IMR-90 (cell line): ENCODE results near the gene COL3A1. TPM values are rescaled to one million over a fixed set of nuclear protein-coding genes. Genes with fewer than 3 reads are reported as not detected.

ENCODE experiments used
- ATAC-seq: fragments of 200-7000 bp; cut with Tn5 transposase; 2 replicates; pipeline ENCODE4 v1.9.1; 2020; ENCODE audit warnings: low read depth, mild to moderate bottlenecking, moderate library complexity
- BruUV-seq: library from RNA; stranded (reverse); fragments of 400-500 nt; replicated peaks from 2 replicates; lab custom pipeline; 2021; lab: Mats Ljungman, UMichigan
- CTCF ChIA-PET: fragments of 300-600 bp; formaldehyde crosslinking; extraction: SDS; loops from one replicate; lab custom pipeline; 2021; ENCODE audit warnings: antibody characterized with exemption; lab: Yijun Ruan, JAX
- POLR2A ChIA-PET: fragments of 300-600 bp; sonication (Branson Sonifier 250); formaldehyde crosslinking; loops from one replicate; lab custom pipeline; 2022; ENCODE audit warnings: antibody characterized with exemption; ENCODE audit not compliant: unreplicated experiment; lab: Charles Lee
- DNase-seq: peaks from one replicate; pipeline ENCODE4 v3.0.0; 2013
- H2AFZ ChIP-seq: replicated peaks from 2 replicates; pipeline ENCODE3; 2013; ENCODE audit warnings: low read length, mild to moderate bottlenecking; ENCODE audit not compliant: poor library complexity
- H2AK5ac ChIP-seq: 2 replicates; pipeline ENCODE4 v1.6.1; 2013; ENCODE audit warnings: low read depth, low read length, inconsistent platforms
- H2AK9ac ChIP-seq: replicated peaks from 2 replicates; pipeline ENCODE3; 2013; ENCODE audit warnings: mild to moderate bottlenecking, low read depth, low read length, moderate library complexity; ENCODE audit not compliant: poor library complexity
- H2BK120ac ChIP-seq: 2 replicates; pipeline ENCODE4 v1.6.1; 2013; ENCODE audit warnings: low read depth, low read length, inconsistent platforms
- H2BK15ac ChIP-seq: 3 replicates; pipeline ENCODE4 v1.6.1; 2013; ENCODE audit warnings: low read depth, low read length, inconsistent platforms
- H2BK20ac ChIP-seq: 2 replicates; pipeline ENCODE4 v1.6.1; 2013; ENCODE audit warnings: low read depth, mild to moderate bottlenecking, inconsistent platforms, low read length, moderate library complexity
- H2BK5ac ChIP-seq: 2 replicates; pipeline ENCODE4 v1.6.1; 2013; ENCODE audit warnings: mild to moderate bottlenecking, low read depth, low read length, inconsistent platforms; ENCODE audit not compliant: poor library complexity, severe bottlenecking
- H3K14ac ChIP-seq: replicated peaks from 2 replicates; pipeline ENCODE4 v1.6.1; 2013; ENCODE audit warnings: low read depth, low read length, inconsistent platforms
- H3K18ac ChIP-seq: 2 replicates; pipeline ENCODE4 v1.6.1; 2013; ENCODE audit warnings: low read depth, low read length, control low read depth
- H3K23ac ChIP-seq: 2 replicates; pipeline ENCODE4 v1.6.1; 2013; ENCODE audit warnings: low read depth, low read length, inconsistent platforms
- H3K27ac ChIP-seq: 2 replicates; pipeline ENCODE4 v1.5.1; 2013; ENCODE audit warnings: mild to moderate bottlenecking, control low read depth, low read length; ENCODE audit not compliant: insufficient read depth
- H3K27me3 ChIP-seq: 2 replicates; pipeline ENCODE4 v1.6.1; 2013; ENCODE audit warnings: low read length; ENCODE audit not compliant: control insufficient read depth, insufficient read depth
- H3K36me3 ChIP-seq: 2 replicates; pipeline ENCODE4 v1.6.1; 2013; ENCODE audit warnings: low read length, mixed read lengths; ENCODE audit not compliant: control insufficient read depth, insufficient read depth
- H3K4ac ChIP-seq: 2 replicates; pipeline ENCODE4 v1.6.1; 2013; ENCODE audit warnings: low read depth, low read length, inconsistent platforms
- H3K4me1 ChIP-seq: 2 replicates; pipeline ENCODE4 v1.6.1; 2013; ENCODE audit warnings: low read length, mixed read lengths; ENCODE audit not compliant: control insufficient read depth, insufficient read depth
- H3K4me2 ChIP-seq: 2 replicates; pipeline ENCODE4 v1.6.1; 2013; ENCODE audit warnings: low read depth, mild to moderate bottlenecking, control low read depth, low read length, moderate library complexity
- H3K4me3 ChIP-seq: 2 replicates; pipeline ENCODE4 v1.5.1; 2013; ENCODE audit warnings: low read depth, mild to moderate bottlenecking, control low read depth, low read length, moderate library complexity; ENCODE audit not compliant: insufficient read depth
- H3K56ac ChIP-seq: 2 replicates; pipeline ENCODE4 v1.6.1; 2013; ENCODE audit warnings: low read length, inconsistent platforms; ENCODE audit not compliant: insufficient read depth; ENCODE audit errors: extremely low read depth
- H3K79me1 ChIP-seq, 2 experiments: 2 replicates each; pipeline ENCODE4 v1.6.1; 2013; ENCODE audit warnings: low read length in 2 of 2, inconsistent platforms in 1 of 2, low read depth in 1 of 2
- H3K9ac ChIP-seq: 2 replicates; pipeline ENCODE4 v1.6.1; 2013; ENCODE audit warnings: low read depth, low read length, control low read depth
- H3K9me1 ChIP-seq: 2 replicates; pipeline ENCODE4 v1.6.1; 2013; ENCODE audit warnings: low read length, inconsistent platforms; ENCODE audit not compliant: insufficient read depth
- H3K9me3 ChIP-seq: 2 replicates; pipeline ENCODE4 v1.6.1; 2013; ENCODE audit warnings: low read length; ENCODE audit not compliant: control insufficient read depth, insufficient read depth
- H4K20me1 ChIP-seq: 2 replicates; pipeline ENCODE4 v1.6.1; 2013; ENCODE audit warnings: low read length, inconsistent platforms; ENCODE audit not compliant: insufficient read depth
- H4K5ac ChIP-seq: 2 replicates; pipeline ENCODE4 v1.6.1; 2013; ENCODE audit warnings: mild to moderate bottlenecking, low read depth, low read length, control low read depth
- H4K8ac ChIP-seq, 2 experiments: 2 replicates each; pipeline ENCODE4 v1.6.1; 2013; ENCODE audit warnings: low read depth in 2 of 2, low read length in 2 of 2, control low read depth in 1 of 2, inconsistent platforms in 1 of 2
- H4K91ac ChIP-seq: 2 replicates; pipeline ENCODE4 v1.6.1; 2013; ENCODE audit warnings: low read depth, low read length, inconsistent platforms; ENCODE audit not compliant: insufficient read depth
- BHLHE40 ChIP-seq: fragments of 150-350 bp; IDR thresholded peaks from 2 replicates; pipeline ENCODE4 v1.6.1; 2016; ENCODE audit warnings: mild to moderate bottlenecking, low read depth, low read length
- CEBPB ChIP-seq: IDR thresholded peaks from 2 replicates; pipeline ENCODE4 v1.6.1; 2012; ENCODE audit warnings: low read depth, low read length, improper control_type of control experiment
- CHD1 ChIP-seq: IDR thresholded peaks from 2 replicates; pipeline ENCODE4 v1.6.1; 2012; ENCODE audit warnings: low read depth, low read length, improper control_type of control experiment
- FOS ChIP-seq: fragments of 150-350 bp; IDR thresholded peaks from 2 replicates; pipeline ENCODE4 v1.6.1; 2016; ENCODE audit warnings: low read depth, low read length
- MAFK ChIP-seq: IDR thresholded peaks from 2 replicates; pipeline ENCODE4 v1.6.1; 2012; ENCODE audit warnings: low read depth, low read length, improper control_type of control experiment
- MAZ ChIP-seq: IDR thresholded peaks from 2 replicates; pipeline ENCODE4 v1.6.1; 2012; ENCODE audit warnings: low read depth, mild to moderate bottlenecking, low read length, improper control_type of control experiment, moderate library complexity, borderline replicate concordance
- MXI1 ChIP-seq: IDR thresholded peaks from 2 replicates; pipeline ENCODE4 v1.6.1; 2012; ENCODE audit warnings: low read depth, mild to moderate bottlenecking, low read length, moderate library complexity, borderline replicate concordance
- NFE2L2 ChIP-seq: fragments of 150-350 bp; IDR thresholded peaks from 2 replicates; pipeline ENCODE4 v1.6.1; 2016; ENCODE audit warnings: low read depth, mild to moderate bottlenecking, low read length
- POLR2A ChIP-seq: IDR thresholded peaks from 2 replicates; pipeline ENCODE4 v1.6.1; 2012; ENCODE audit warnings: mild to moderate bottlenecking, low read depth, low read length
- RAD21 ChIP-seq: IDR thresholded peaks from 2 replicates; pipeline ENCODE4 v1.6.1; 2012; ENCODE audit warnings: low read length, improper control_type of control experiment
- RCOR1 ChIP-seq: IDR thresholded peaks from 2 replicates; pipeline ENCODE4 v1.6.1; 2012; ENCODE audit warnings: mild to moderate bottlenecking, low read length, improper control_type of control experiment; ENCODE audit not compliant: insufficient replicate concordance
- RFX5 ChIP-seq: IDR thresholded peaks from 2 replicates; pipeline ENCODE4 v1.8.0; 2012; ENCODE audit warnings: low read depth, mild to moderate bottlenecking, low read length, moderate library complexity
- SMC3 ChIP-seq: fragments of 150-350 bp; IDR thresholded peaks from 2 replicates; pipeline ENCODE4 v1.6.1; 2016; ENCODE audit warnings: low read depth, mild to moderate bottlenecking, antibody characterized with exemption, low read length, moderate library complexity
- WGBS, 2 experiments: methylation state at CpG; one replicate each; pipeline versions ENCODE4 v1.1.5 to v1.1.7; 2013; ENCODE audit warnings: missing lambda C conversion rate in 2 of 2; ENCODE audit not compliant: insufficient read length in 1 of 2; ENCODE audit errors: extremely low coverage in 2 of 2; 5-methylcytosine and 5-hydroxymethylcytosine counted together
- dilution Hi-C: fragments of 300-500 bp; cut with HindIII; formaldehyde crosslinking; loops from one replicate; pipeline ENCODE4 v1.14.3; 2018; ENCODE audit warnings: low sequenced_read_pairs; ENCODE audit not compliant: unreplicated experiment
- in situ Hi-C: fragments of 300-500 bp; cut with MboI; formaldehyde crosslinking; loops from 3 replicates; pipeline ENCODE4 v1.14.3; 2019; ENCODE audit warnings: low sequenced_read_pairs, inconsistent platforms, mixed read lengths
- intact Hi-C: fragments of 100-400 bp; cut with micrococcal nuclease; formaldehyde crosslinking; loops from 2 replicates; pipeline ENCODE4 v1.10.0; 2022
- polyA plus RNA-seq, 3 experiments: library from polyadenylated mRNA; depleted of rRNA; stranded (reverse); fragments of >200 nt; gene quantifications; 2 replicates each; pipeline ENCODE4 v1.2.3, GENCODE V29; 2012; ENCODE audit warnings: low replicate concordance in 1 of 3
- total RNA-seq: library from RNA; depleted of rRNA; stranded (reverse); fragments of >200 nt; gene quantifications from 2 replicates; pipeline ENCODE4 v1.2.3, GENCODE V29; 2012
- TF ChIP-seq, protein P1 (sequence below): conservative IDR thresholded peaks from 2 replicates; pipeline ENCODE4 v1.5.1; 2012; ENCODE audit warnings: mild to moderate bottlenecking, low read depth, low read length, improper control_type of control experiment
- TF ChIP-seq, protein P2 (sequence below): fragments of 150-350 bp; IDR thresholded peaks from 2 replicates; pipeline ENCODE4 v1.6.1; 2017; ENCODE audit warnings: mild to moderate bottlenecking, antibody characterized with exemption, low read length, low read depth
- TF ChIP-seq, protein P3 (sequence below): fragments of 150-350 bp; IDR thresholded peaks from 2 replicates; pipeline ENCODE4 v1.6.1; 2016; ENCODE audit warnings: low read depth, mild to moderate bottlenecking, low read length, moderate library complexity, borderline replicate concordance

Gene COL3A1
- total and polyA plus RNA-seq, 2 of the 4 experiments (the other 2 are of a cell fraction), result 402 to 408 TPM

DNA sequence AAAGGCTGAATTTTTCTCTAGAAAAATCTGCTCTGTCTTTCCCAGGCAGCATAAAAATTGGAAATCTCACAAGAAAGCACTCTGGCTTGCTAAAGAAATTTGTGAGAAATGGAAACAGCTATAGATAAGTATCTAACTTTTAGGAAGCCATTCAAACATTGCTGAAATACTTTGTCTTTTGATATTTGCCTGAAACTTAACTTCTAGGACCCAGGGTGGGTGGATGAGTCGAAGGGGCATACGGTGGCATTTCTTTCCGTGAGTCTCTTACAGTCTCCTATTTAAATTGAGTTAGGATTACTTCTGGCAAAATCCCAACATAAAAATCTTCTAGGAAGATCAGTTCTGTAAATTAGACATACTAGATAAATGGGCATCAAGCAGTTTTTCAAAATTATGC, 532 bp upstream of the COL3A1 start:
- Histone ChIP-seq H3K4ac (peak overlapping the region; percentile 95), H3K23ac (peak overlapping the region; percentile 81), H3K36me3 (peaks cover 2% of the 10 kb centered on the region; the same call in 1 of the 2 replicates), H2BK20ac (peak overlapping the region; percentile 75), H2BK15ac (peak overlapping the region; percentile 91), H4K91ac (peak overlapping the region; percentile 73), H3K9me1 (no peaks in the 10 kb centered on the region; the same call in 1 of the 2 replicates), H2AK5ac (no peak overlapping the region), H2BK5ac (peak overlapping the region; percentile 98), H3K4me3 (peak overlapping the region; percentile 62), H2AK9ac (no peak overlapping the region), H3K56ac (peak overlapping the region; percentile 25), H3K4me2 (peak overlapping the region; percentile 98), H3K27me3 (no peaks in the 10 kb centered on the region), H4K8ac (peak overlapping the region; percentile 64 to 77), H2AFZ (no peak overlapping the region), H3K9ac (peak overlapping the region; percentile 67), H4K20me1 (no peaks in the 10 kb centered on the region), H3K14ac (peak overlapping the region; percentile 34), H3K79me1 (peaks cover 3 to 4% of the 10 kb centered on the region in 2 experiments; a peak in 2 of 4 replicates), H3K4me1 (peaks cover 6% of the 10 kb centered on the region), H2BK120ac (peak overlapping the region; percentile 91), H3K9me3 (no peaks in the 10 kb centered on the region), H4K5ac (peak overlapping the region; percentile 85), H3K18ac (peak overlapping the region; percentile 97), H3K27ac (peak overlapping the region; percentile 83; the same call in 1 of the 2 replicates)
- no peak for DNase-seq
- WGBS, 2 experiments, result no CpG with 5 or more reads among the region's 3 CpGs
- POLR2A ChIA-PET, result no interaction called here
- BruUV-seq, result no TSS peak
- intact Hi-C loops, result loop anchor here (2.0 to 10.0 kb wide), 3 partner anchors 121 to 679 kb away; partner anchors contain the start of gene GULP1
- in situ Hi-C loops, result loop anchor here (10.0 kb wide), 1 partner anchor 189 kb away; no protein-coding TSS in a partner anchor
- TF ChIP-seq POLR2A, result no peak
- TF ChIP-seq, protein P1, sequence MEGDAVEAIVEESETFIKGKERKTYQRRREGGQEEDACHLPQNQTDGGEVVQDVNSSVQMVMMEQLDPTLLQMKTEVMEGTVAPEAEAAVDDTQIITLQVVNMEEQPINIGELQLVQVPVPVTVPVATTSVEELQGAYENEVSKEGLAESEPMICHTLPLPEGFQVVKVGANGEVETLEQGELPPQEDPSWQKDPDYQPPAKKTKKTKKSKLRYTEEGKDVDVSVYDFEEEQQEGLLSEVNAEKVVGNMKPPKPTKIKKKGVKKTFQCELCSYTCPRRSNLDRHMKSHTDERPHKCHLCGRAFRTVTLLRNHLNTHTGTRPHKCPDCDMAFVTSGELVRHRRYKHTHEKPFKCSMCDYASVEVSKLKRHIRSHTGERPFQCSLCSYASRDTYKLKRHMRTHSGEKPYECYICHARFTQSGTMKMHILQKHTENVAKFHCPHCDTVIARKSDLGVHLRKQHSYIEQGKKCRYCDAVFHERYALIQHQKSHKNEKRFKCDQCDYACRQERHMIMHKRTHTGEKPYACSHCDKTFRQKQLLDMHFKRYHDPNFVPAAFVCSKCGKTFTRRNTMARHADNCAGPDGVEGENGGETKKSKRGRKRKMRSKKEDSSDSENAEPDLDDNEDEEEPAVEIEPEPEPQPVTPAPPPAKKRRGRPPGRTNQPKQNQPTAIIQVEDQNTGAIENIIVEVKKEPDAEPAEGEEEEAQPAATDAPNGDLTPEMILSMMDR, result no peak
- TF ChIP-seq SMC3, result no peak
- no peak for TF ChIP-seq MAZ
- no peak for TF ChIP-seq RCOR1
- TF ChIP-seq, protein P2, sequence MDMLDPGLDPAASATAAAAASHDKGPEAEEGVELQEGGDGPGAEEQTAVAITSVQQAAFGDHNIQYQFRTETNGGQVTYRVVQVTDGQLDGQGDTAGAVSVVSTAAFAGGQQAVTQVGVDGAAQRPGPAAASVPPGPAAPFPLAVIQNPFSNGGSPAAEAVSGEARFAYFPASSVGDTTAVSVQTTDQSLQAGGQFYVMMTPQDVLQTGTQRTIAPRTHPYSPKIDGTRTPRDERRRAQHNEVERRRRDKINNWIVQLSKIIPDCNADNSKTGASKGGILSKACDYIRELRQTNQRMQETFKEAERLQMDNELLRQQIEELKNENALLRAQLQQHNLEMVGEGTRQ, result no peak
- TF ChIP-seq FOS, result no peak
- TF ChIP-seq MXI1, result no peak
- TF ChIP-seq, protein P3, sequence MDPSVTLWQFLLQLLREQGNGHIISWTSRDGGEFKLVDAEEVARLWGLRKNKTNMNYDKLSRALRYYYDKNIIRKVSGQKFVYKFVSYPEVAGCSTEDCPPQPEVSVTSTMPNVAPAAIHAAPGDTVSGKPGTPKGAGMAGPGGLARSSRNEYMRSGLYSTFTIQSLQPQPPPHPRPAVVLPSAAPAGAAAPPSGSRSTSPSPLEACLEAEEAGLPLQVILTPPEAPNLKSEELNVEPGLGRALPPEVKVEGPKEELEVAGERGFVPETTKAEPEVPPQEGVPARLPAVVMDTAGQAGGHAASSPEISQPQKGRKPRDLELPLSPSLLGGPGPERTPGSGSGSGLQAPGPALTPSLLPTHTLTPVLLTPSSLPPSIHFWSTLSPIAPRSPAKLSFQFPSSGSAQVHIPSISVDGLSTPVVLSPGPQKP, result no peak
- no peak for TF ChIP-seq CHD1
- TF ChIP-seq RFX5, result no peak
- TF ChIP-seq CEBPB, result no peak
- TF ChIP-seq NFE2L2, result no peak
- no peak for TF ChIP-seq BHLHE40
- no peak for TF ChIP-seq MAFK
- no peak for TF ChIP-seq RAD21
- dilution Hi-C loops, result no loop called here
- ATAC-seq, result no peak
- CTCF ChIA-PET, result no interaction called here
